Osteoblast (primary cell): ENCODE results near the gene PRKN. TPM values are rescaled to one million over a fixed set of nuclear protein-coding genes. Genes with fewer than 3 reads are reported as not detected.

Source experiments
- DNase-seq: peaks from one replicate; pipeline ENCODE4 v3.0.0; 2011; ENCODE audit warnings: low spot score, mixed read lengths; ENCODE audit not compliant: insufficient read length; ENCODE audit errors: missing footprints
- H2AFZ ChIP-seq: 2 replicates; pipeline ENCODE4 v1.6.0; 2011; ENCODE audit warnings: mild to moderate bottlenecking, low read length
- H3K27ac ChIP-seq: 2 replicates; pipeline ENCODE4 v1.5.1; 2011; ENCODE audit warnings: mild to moderate bottlenecking, low read depth, low read length, moderate library complexity
- H3K27me3 ChIP-seq: 2 replicates; pipeline ENCODE4 v1.6.0; 2012; ENCODE audit warnings: mild to moderate bottlenecking, control low read depth, inconsistent platforms, low read length, moderate library complexity; ENCODE audit not compliant: insufficient read depth
- H3K36me3 ChIP-seq: 2 replicates; pipeline ENCODE4 v1.5.1; 2011; ENCODE audit warnings: mild to moderate bottlenecking, low read length, control low read depth, moderate library complexity; ENCODE audit not compliant: insufficient read depth
- H3K4me1 ChIP-seq: 2 replicates; pipeline ENCODE4 v1.5.1; 2011; ENCODE audit warnings: mild to moderate bottlenecking, low read length, control low read depth, moderate library complexity; ENCODE audit not compliant: insufficient read depth
- H3K4me2 ChIP-seq: 2 replicates; pipeline ENCODE4 v1.6.0; 2011; ENCODE audit warnings: mild to moderate bottlenecking, low read length; ENCODE audit not compliant: insufficient read depth
- H3K4me3 ChIP-seq: fragments of 200-600 bp; sonication (generic); 3 replicates; pipeline ENCODE4 v1.5.1; 2012; ENCODE audit warnings: mild to moderate bottlenecking, low read length, inconsistent platforms; ENCODE audit not compliant: insufficient read depth
- H3K79me2 ChIP-seq: 2 replicates; pipeline ENCODE4 v1.6.0; 2012; ENCODE audit warnings: mild to moderate bottlenecking, low read length, control low read depth, inconsistent platforms; ENCODE audit not compliant: insufficient read depth
- H3K9me3 ChIP-seq: 2 replicates; pipeline ENCODE4 v1.5.1; 2011; ENCODE audit warnings: low read depth, low read length, control low read depth
- H4K20me1 ChIP-seq: 2 replicates; pipeline ENCODE4 v1.6.0; 2012; ENCODE audit warnings: mild to moderate bottlenecking, low read length, control low read depth; ENCODE audit not compliant: insufficient read depth
- CTCF ChIP-seq: IDR thresholded peaks from 2 replicates; pipeline ENCODE4 v1.5.1; 2011; ENCODE audit warnings: mild to moderate bottlenecking, low read depth, low read length, moderate library complexity; ENCODE audit errors: extremely low read depth
- total RNA-seq: library from RNA; depleted of rRNA; stranded (reverse); fragments of >200 nt; gene quantifications from 2 replicates; pipeline ENCODE4 v1.2.3, GENCODE V29; 2012

PRKN gene
- total RNA-seq, 1 donor, result 2.9 TPM

GRCh38 chr6:162416307-162416706 lies 311.3 kb downstream of the PRKN start:
- Histone ChIP-seq H3K79me2 (no peaks in the 10 kb centered on the region), H3K27me3 (no peaks in the 10 kb centered on the region), H3K9me3 (no peaks in the 10 kb centered on the region), H4K20me1 (no peaks in the 10 kb centered on the region), H3K4me3 (no peak overlapping the region), H3K4me2 (no peak overlapping the region), H3K4me1 (no peaks in the 10 kb centered on the region), H2AFZ (no peak overlapping the region), H3K36me3 (no peaks in the 10 kb centered on the region), H3K27ac (no peak overlapping the region)
- TF ChIP-seq CTCF, result no peak
- DNase-seq, result no peak

- Histone ChIP-seq H3K27me3 (no peaks in the 10 kb centered on the region), H3K27ac (no peak overlapping the region), H3K9me3 (no peaks in the 10 kb centered on the region), H3K4me2 (no peak overlapping the region), H2AFZ (no peak overlapping the region), H3K4me1 (no peaks in the 10 kb centered on the region), H3K79me2 (no peaks in the 10 kb centered on the region), H3K4me3 (no peak overlapping the region), H3K36me3 (no peaks in the 10 kb centered on the region), H4K20me1 (no peaks in the 10 kb centered on the region)
- no peak for DNase-seq
- no peak for TF ChIP-seq CTCF
These were observed 317.6 kb downstream of the PRKN start for GRCh38 chr6:162409741-162410691.

DNA sequence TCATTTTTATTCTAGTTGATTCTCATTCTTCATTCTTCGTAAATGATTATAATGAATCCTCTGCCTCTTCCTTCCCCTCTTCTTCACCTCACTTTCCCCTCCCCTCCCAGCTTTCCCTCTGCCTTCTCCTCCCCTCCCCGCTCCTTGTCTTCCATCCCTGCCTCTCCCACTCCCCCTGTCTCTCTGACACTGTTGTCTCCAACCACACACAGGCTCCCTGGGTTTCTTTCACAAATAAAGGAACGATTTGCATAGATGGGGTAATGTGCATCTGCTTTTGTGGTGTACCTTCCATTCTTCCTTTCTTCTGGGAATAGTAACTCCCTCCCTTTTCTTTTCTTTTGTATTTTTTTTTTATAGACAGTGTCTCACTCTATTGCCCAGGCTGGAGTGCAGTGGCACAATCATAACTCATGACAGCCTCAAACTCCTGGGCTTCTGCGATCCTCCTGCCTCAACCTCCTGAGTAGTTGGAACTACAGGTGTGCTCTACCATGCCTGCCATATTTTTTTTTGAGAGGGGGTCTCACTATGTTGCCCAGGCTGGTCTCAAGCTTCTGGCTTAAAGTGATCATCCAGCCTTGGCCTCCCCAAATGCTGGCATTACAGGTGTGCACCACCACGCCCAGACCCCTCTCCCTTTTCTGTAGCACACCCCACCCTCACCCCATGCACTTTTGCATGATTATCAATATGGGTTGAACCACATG lies 318.6 kb downstream of the PRKN start:
- Histone ChIP-seq H3K9me3 (no peaks in the 10 kb centered on the region), H3K4me3 (no peak overlapping the region), H3K4me2 (no peak overlapping the region), H3K4me1 (no peaks in the 10 kb centered on the region), H3K79me2 (no peaks in the 10 kb centered on the region), H3K27me3 (no peaks in the 10 kb centered on the region), H4K20me1 (no peaks in the 10 kb centered on the region), H2AFZ (no peak overlapping the region), H3K36me3 (no peaks in the 10 kb centered on the region), H3K27ac (no peak overlapping the region)
- DNase-seq, result no peak
- TF ChIP-seq CTCF, result no peak

DNA sequence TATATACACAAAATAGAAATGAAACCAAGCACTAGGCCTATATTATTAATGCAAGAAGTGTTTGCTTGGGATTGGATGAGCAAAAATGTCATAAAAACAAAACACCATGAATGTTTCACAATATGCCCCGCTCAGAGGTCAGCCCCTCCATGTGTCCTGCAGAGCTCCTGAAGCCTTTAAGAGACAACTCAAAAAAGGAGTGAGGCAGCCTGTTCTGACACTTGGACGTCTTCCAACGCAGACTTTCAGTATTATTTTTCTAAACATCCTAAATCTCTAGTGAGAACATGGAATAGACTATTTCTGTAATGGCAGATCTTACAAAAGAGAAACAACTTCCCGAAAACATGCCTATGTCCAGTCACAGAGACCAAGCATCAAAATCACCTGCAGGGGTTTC lies 322.6 kb downstream of the PRKN start:
- no peak overlapping the region for H3K4me3 ChIP-seq
- H3K9me3 ChIP-seq, result no peaks in the 10 kb centered on the region
- DNase-seq, result no peak
- H3K4me2 ChIP-seq, result no peak overlapping the region
- no peak overlapping the region for H3K27ac ChIP-seq
- no peaks in the 10 kb centered on the region for H3K79me2 ChIP-seq
- no peaks in the 10 kb centered on the region for H4K20me1 ChIP-seq
- H3K36me3 ChIP-seq, result no peaks in the 10 kb centered on the region
- H3K27me3 ChIP-seq, result no peaks in the 10 kb centered on the region
- TF ChIP-seq CTCF, result no peak
- no peak overlapping the region for H2AFZ ChIP-seq
- no peaks in the 10 kb centered on the region for H3K4me1 ChIP-seq
